Right cardiac atrium (tissue), 5 donors: ENCODE measurements around the gene HLA-DOA. TPM values are rescaled to one million over a fixed set of nuclear protein-coding genes. Genes with fewer than 3 reads are reported as not detected.

Source experiments
- ATAC-seq, 2 donors: fragments of 200-7000 bp; cut with Tn5 transposase; one replicate each; pipeline versions ENCODE4 v1.8.0 to v1.9.1; 2020; ENCODE audit warnings: moderate library complexity in 2 of 2, mild to moderate bottlenecking in 1 of 2
- DNase-seq, 3 donors: peaks; one replicate each; pipeline ENCODE4 v3.0.0-alpha.2; 2020
- H3K27ac ChIP-seq: one replicate; pipeline ENCODE4 v1.5.1; 2013; ENCODE audit warnings: mild to moderate bottlenecking, low read length, control low read depth, moderate library complexity
- H3K27me3 ChIP-seq: one replicate; pipeline ENCODE4 v1.6.1; 2013; ENCODE audit not compliant: control insufficient read depth, insufficient read depth
- H3K4me1 ChIP-seq: one replicate; pipeline ENCODE4 v1.6.1; 2013; ENCODE audit warnings: low read length; ENCODE audit not compliant: control insufficient read depth, insufficient read depth
- H3K4me3 ChIP-seq: one replicate; pipeline ENCODE4 v1.5.1; 2013; ENCODE audit warnings: low read length, control low read depth
- H3K9me3 ChIP-seq: one replicate; pipeline ENCODE4 v1.6.1; 2013; ENCODE audit warnings: low read length; ENCODE audit not compliant: control insufficient read depth
- WGBS: extraction: QIAGEN DNeasy Blood & Tissue Kit; methylation state at CpG from one replicate; pipeline ENCODE4 v1.1.7; 2013; 5-methylcytosine and 5-hydroxymethylcytosine counted together
- intact Hi-C, 4 donors: fragments of 100-400 bp; cut with DNase I; formaldehyde crosslinking; loops; one replicate each; pipeline versions ENCODE4 v1.11.0 to v1.14.0; 2022 to 2023
- polyA plus RNA-seq: library from polyadenylated mRNA; stranded (reverse); fragments of 200-250 nt; gene quantifications from one replicate; pipeline ENCODE4 v1.2.3, GENCODE V29; 2013
- total RNA-seq, 4 donors: library from RNA; stranded (reverse); fragmentation: NEBNext Ultra II Directional; extraction: Animal tissue kit (Norgen Biotek cat#: 25700); gene quantifications; one replicate each; pipeline ENCODE4 v1.2.1, GENCODE V29; 2021
- donor health status: healthy with polysubstance abuse.
- donor health status: DM: no; HTN: yes; CAD: no.
- donor health status: DM: no; HTN: no; CAD: no.
- donor health status: DM: no; HTN: yes; CAD: no; lungs with severe emphysema.
- donor health status: DM: yes; HTN: yes; CAD: no.

The HLA-DOA gene
- total and polyA plus RNA-seq, 5 donors, result 1.2 to 2.3 (median 1.6) TPM

GRCh38 chr6:32984622-32985389 is 24.6 kb downstream of the HLA-DOA start:
- Histone ChIP-seq H3K27ac (no peak overlapping the region), H3K9me3 (no peaks in the 10 kb centered on the region), H3K4me3 (no peak overlapping the region), H3K27me3 (no peaks in the 10 kb centered on the region), H3K4me1 (no peaks in the 10 kb centered on the region)
- intact Hi-C loops, result loop anchor here (2.0 to 10.0 kb wide), 5 partner anchors 50 to 100 kb away; no protein-coding TSS in a partner anchor
- peak; percentile 82 for ATAC-seq
- peak; percentile 90 to 97 (median 92) for DNase-seq
- WGBS, result 12% methylated on average over 9 of the region's 9 CpGs

GRCh38 chr6:32983964-32984621 is 25.3 kb downstream of the HLA-DOA start:
- no peak overlapping the region for H3K27ac ChIP-seq
- no peaks in the 10 kb centered on the region for H3K9me3 ChIP-seq
- H3K4me3 ChIP-seq, result no peak overlapping the region
- no peak for DNase-seq
- no peaks in the 10 kb centered on the region for H3K27me3 ChIP-seq
- intact Hi-C loops, result loop anchor here (2.0 to 10.0 kb wide), 5 partner anchors 49 to 99 kb away; no protein-coding TSS in a partner anchor
- 40% methylated on average over 3 of the region's 3 CpGs for WGBS
- H3K4me1 ChIP-seq, result no peaks in the 10 kb centered on the region
- peak; percentile 4 to 10 for ATAC-seq

GRCh38 chr6:32983493-32983848 is 25.9 kb downstream of the HLA-DOA start:
- Histone ChIP-seq H3K27me3 (no peaks in the 10 kb centered on the region), H3K4me1 (no peaks in the 10 kb centered on the region), H3K4me3 (no peak overlapping the region), H3K27ac (peak overlapping the region; percentile 19), H3K9me3 (no peaks in the 10 kb centered on the region)
- no peak for DNase-seq
- 66% methylated on average over 1 of the region's 1 CpG for WGBS
- ATAC-seq, result peak; percentile 12
- intact Hi-C loops, result loop anchor here in 3 of 4 donors (5.0 to 10.0 kb wide), 2 partner anchors 96 to 99 kb away; no protein-coding TSS in a partner anchor

- no peak overlapping the region for H3K4me3 ChIP-seq
- H3K9me3 ChIP-seq, result no peaks in the 10 kb centered on the region
- ATAC-seq (peak; percentile 1 to 2), DNase-seq (no peak)
- no peak overlapping the region for H3K27ac ChIP-seq
- H3K4me1 ChIP-seq, result no peaks in the 10 kb centered on the region
- intact Hi-C loops, result loop anchor here in 3 of 4 donors (5.0 to 10.0 kb wide), 2 partner anchors 96 to 98 kb away; no protein-coding TSS in a partner anchor
- H3K27me3 ChIP-seq, result no peaks in the 10 kb centered on the region
- WGBS, result 54% methylated on average over 6 of the region's 6 CpGs
These were observed 26.5 kb downstream of the HLA-DOA start for GRCh38 chr6:32982702-32983492.

GRCh38 chr6:32982084-32982701 is 27.2 kb downstream of the HLA-DOA start:
- DNase-seq (no peak), ATAC-seq (no peak)
- WGBS, result 56% methylated on average over 8 of the region's 8 CpGs
- Histone ChIP-seq H3K27me3 (no peaks in the 10 kb centered on the region), H3K4me3 (no peak overlapping the region), H3K27ac (no peak overlapping the region), H3K9me3 (no peaks in the 10 kb centered on the region), H3K4me1 (no peaks in the 10 kb centered on the region)
- intact Hi-C loops, result loop anchor here in 3 of 4 donors (5.0 to 10.0 kb wide), 2 partner anchors 95 to 97 kb away; no protein-coding TSS in a partner anchor

GRCh38 chr6:32980488-32981038 is 28.8 kb downstream of the HLA-DOA start:
- WGBS, result 70% methylated on average over 11 of the region's 11 CpGs
- no peaks in the 10 kb centered on the region for H3K4me1 ChIP-seq
- ATAC-seq, result no peak
- no peaks in the 10 kb centered on the region for H3K27me3 ChIP-seq
- H3K4me3 ChIP-seq, result no peak overlapping the region
- intact Hi-C loops, result loop anchor here in 3 of 4 donors (5.0 to 10.0 kb wide), 2 partner anchors 93 to 96 kb away; no protein-coding TSS in a partner anchor
- no peak for DNase-seq
- no peaks in the 10 kb centered on the region for H3K9me3 ChIP-seq
- H3K27ac ChIP-seq, result no peak overlapping the region

GRCh38 chr6:32979720-32980487 is 29.5 kb downstream of the HLA-DOA start:
- WGBS, result 89% methylated on average over 12 of the region's 12 CpGs
- Histone ChIP-seq H3K4me3 (no peak overlapping the region), H3K4me1 (no peaks in the 10 kb centered on the region), H3K27ac (no peak overlapping the region), H3K9me3 (no peaks in the 10 kb centered on the region), H3K27me3 (no peaks in the 10 kb centered on the region)
- DNase-seq (no peak), ATAC-seq (no peak)
- intact Hi-C loops, result loop anchor here (5.0 to 10.0 kb wide), 5 partner anchors 43 to 1315 kb away; partner anchors contain the start of genes C6orf47 (in 1 of the 4), CSNK2B (in 1 of the 4), DXO (in 1 of the 4) and GPANK1 (in 1 of the 4)

GRCh38 chr6:32977953-32978324 is 31.5 kb downstream of the HLA-DOA start:
- Histone ChIP-seq H3K9me3 (no peaks in the 10 kb centered on the region), H3K4me3 (no peak overlapping the region), H3K27ac (no peak overlapping the region), H3K4me1 (no peaks in the 10 kb centered on the region), H3K27me3 (no peaks in the 10 kb centered on the region)
- no peak for DNase-seq
- no peak for ATAC-seq
- 62% methylated on average over 7 of the region's 7 CpGs for WGBS
- intact Hi-C loops, result loop anchor here in 3 of 4 donors (5.0 to 10.0 kb wide), 3 partner anchors 41 to 1313 kb away; partner anchors contain the start of genes C6orf47 (in 1 of the 3), CSNK2B (in 1 of the 3), DXO (in 1 of the 3) and GPANK1 (in 1 of the 3)

GRCh38 chr6:32977272-32977952 is 32.0 kb downstream of the HLA-DOA start:
- no peak overlapping the region for H3K27ac ChIP-seq
- 64% methylated on average over 10 of the region's 10 CpGs for WGBS
- ATAC-seq, result no peak
- H3K9me3 ChIP-seq, result no peaks in the 10 kb centered on the region
- no peak overlapping the region for H3K4me3 ChIP-seq
- intact Hi-C loops, result loop anchor here in 3 of 4 donors (5.0 to 10.0 kb wide), 3 partner anchors 40 to 1313 kb away; partner anchors contain the start of genes C6orf47 (in 1 of the 3), CSNK2B (in 1 of the 3), DXO (in 1 of the 3) and GPANK1 (in 1 of the 3)
- H3K4me1 ChIP-seq, result no peaks in the 10 kb centered on the region
- no peak for DNase-seq
- H3K27me3 ChIP-seq, result no peaks in the 10 kb centered on the region
